Ishikawa (cell line): ENCODE results near the gene IBA57.

Source experiments
- CEBPB ChIP-seq: IDR thresholded peaks from 2 replicates; pipeline ENCODE4 v1.6.1; 2012
- EGR1 ChIP-seq: IDR thresholded peaks from 2 replicates; pipeline ENCODE4 v1.6.1; 2012
- EP300 ChIP-seq: IDR thresholded peaks from 2 replicates; pipeline ENCODE4 v1.6.1; 2012; ENCODE audit warnings: borderline replicate concordance
- FOXM1 ChIP-seq: IDR thresholded peaks from 2 replicates; pipeline ENCODE4 v1.6.1; 2012; ENCODE audit warnings: low read depth, borderline replicate concordance
- NFIC ChIP-seq: IDR thresholded peaks from 2 replicates; pipeline ENCODE4 v1.6.1; 2012
- RAD21 ChIP-seq: IDR thresholded peaks from 2 replicates; pipeline ENCODE4 v1.6.1; 2012; ENCODE audit warnings: low read depth
- REST ChIP-seq: IDR thresholded peaks from 2 replicates; pipeline ENCODE4 v1.6.1; 2012; ENCODE audit warnings: low read depth, mild to moderate bottlenecking
- TAF1 ChIP-seq: IDR thresholded peaks from 2 replicates; pipeline ENCODE4 v1.6.1; 2012; ENCODE audit warnings: low read depth, mild to moderate bottlenecking
- TCF12 ChIP-seq: IDR thresholded peaks from 2 replicates; pipeline ENCODE4 v1.6.1; 2012; ENCODE audit warnings: low read depth
- YY1 ChIP-seq: IDR thresholded peaks from 2 replicates; pipeline ENCODE4 v1.6.1; 2012; ENCODE audit warnings: low read depth
- TF ChIP-seq, protein P1 (sequence below): IDR thresholded peaks from 2 replicates; pipeline ENCODE4 v1.6.1; 2012

GRCh38 chr1:228197555-228198147 is 32.0 kb downstream of the IBA57 start:
- TF ChIP-seq, protein P1, sequence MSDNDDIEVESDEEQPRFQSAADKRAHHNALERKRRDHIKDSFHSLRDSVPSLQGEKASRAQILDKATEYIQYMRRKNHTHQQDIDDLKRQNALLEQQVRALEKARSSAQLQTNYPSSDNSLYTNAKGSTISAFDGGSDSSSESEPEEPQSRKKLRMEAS, result no peak
- TF ChIP-seq CEBPB (no peak), NFIC (no peak), FOXM1 (no peak), REST (no peak), TAF1 (no peak), EGR1 (no peak), TCF12 (no peak), EP300 (no peak), YY1 (no peak), RAD21 (no peak)
